ENCODE data around the gene OCIAD2.
"Not testable (repeated sequence)": the region's sequence is repeated elsewhere in the genome, so short reads cannot be mapped to it uniquely, and the experiment has no call there.

Gene OCIAD2

GRCh38 chr4:48937033-48937432 is 30.5 kb upstream of the OCIAD2 start:
- DNase-seq (ENCODE audit: extremely low read depth, insufficient read length), result no peak
- TF ChIP-seq CTCF (IDR thresholded peaks at IDR 0.05; ENCODE audit: insufficient read depth, low read length, poor library complexity, severe bottlenecking), result no peak

GRCh38 chr4:48931459-48931858 is 24.9 kb upstream of the OCIAD2 start:
- Histone ChIP-seq H3K36me3 (ENCODE audit: control insufficient read depth, insufficient read depth, low read length) (no peaks in the 10 kb centered on the region), H3K27me3 (replicated peaks; ENCODE audit: control insufficient read depth, insufficient read depth, low read length) (no peaks in the 10 kb centered on the region), H3K4me3 (replicated peaks; ENCODE audit: low read depth, low read length) (no peak overlapping the region)
- no peak for DNase-seq (ENCODE audit: extremely low read depth, insufficient read length)
- TF ChIP-seq CTCF (IDR thresholded peaks at IDR 0.05; ENCODE audit: insufficient read depth, low read length, poor library complexity, severe bottlenecking), result no peak

More at GRCh38 chr4:48937033-48937432, 30.5 kb upstream of the OCIAD2 start:
- Histone ChIP-seq H3K27me3 (replicated peaks; ENCODE audit: control insufficient read depth, insufficient read depth, low read length) (no peaks in the 10 kb centered on the region), H3K4me3 (replicated peaks; ENCODE audit: low read depth, low read length) (no peak overlapping the region), H3K36me3 (ENCODE audit: control insufficient read depth, insufficient read depth, low read length) (no peaks in the 10 kb centered on the region)

GRCh38 chr4:48930654-48931053 is 24.1 kb upstream of the OCIAD2 start:
- Histone ChIP-seq H3K4me3 (replicated peaks; ENCODE audit: low read depth, low read length) (no peak overlapping the region), H3K36me3 (ENCODE audit: control insufficient read depth, insufficient read depth, low read length) (no peaks in the 10 kb centered on the region), H3K27me3 (replicated peaks; ENCODE audit: control insufficient read depth, insufficient read depth, low read length) (no peaks in the 10 kb centered on the region)
- DNase-seq (ENCODE audit: extremely low read depth, insufficient read length), result no peak
- no peak for TF ChIP-seq CTCF (IDR thresholded peaks at IDR 0.05; ENCODE audit: insufficient read depth, low read length, poor library complexity, severe bottlenecking)

GRCh38 chr4:48924416-48924815 is 17.8 kb upstream of the OCIAD2 start:
- Histone ChIP-seq H3K36me3 (ENCODE audit: control insufficient read depth, insufficient read depth, low read length) (no peaks in the 10 kb centered on the region), H3K27me3 (replicated peaks; ENCODE audit: control insufficient read depth, insufficient read depth, low read length) (no peaks in the 10 kb centered on the region), H3K4me3 (replicated peaks; ENCODE audit: low read depth, low read length) (no peak overlapping the region)
- no peak for TF ChIP-seq CTCF (IDR thresholded peaks at IDR 0.05; ENCODE audit: insufficient read depth, low read length, poor library complexity, severe bottlenecking)
- no peak for DNase-seq (ENCODE audit: extremely low read depth, insufficient read length)

- H3K36me3 ChIP-seq (ENCODE audit: control insufficient read depth, insufficient read depth, low read length); H3K4me3 ChIP-seq (replicated peaks; ENCODE audit: low read depth, low read length); H3K27me3 ChIP-seq (replicated peaks; ENCODE audit: control insufficient read depth, insufficient read depth, low read length); DNase-seq (ENCODE audit: extremely low read depth, insufficient read length): not testable (repeated sequence)
Measured at GRCh38 chr4:48923065-48923464, 16.5 kb upstream of the OCIAD2 start.

GRCh38 chr4:48914311-48914710 is 7.7 kb upstream of the OCIAD2 start:
- Histone ChIP-seq H3K36me3 (ENCODE audit: control insufficient read depth, insufficient read depth, low read length) (no peaks in the 10 kb centered on the region), H3K4me3 (replicated peaks; ENCODE audit: low read depth, low read length) (no peak overlapping the region), H3K27me3 (replicated peaks; ENCODE audit: control insufficient read depth, insufficient read depth, low read length) (no peaks in the 10 kb centered on the region)
- no peak for DNase-seq (ENCODE audit: extremely low read depth, insufficient read length)
- no peak for TF ChIP-seq CTCF (IDR thresholded peaks at IDR 0.05; ENCODE audit: insufficient read depth, low read length, poor library complexity, severe bottlenecking)

All from GM06990 (cell line).